Osteoblast (primary cell): ENCODE measurements around the gene RTCA. TPM values are rescaled to one million over a fixed set of nuclear protein-coding genes. Genes with fewer than 3 reads are reported as not detected.

Source experiments
- DNase-seq: peaks from one replicate; pipeline ENCODE4 v3.0.0; 2011; ENCODE audit warnings: low spot score, mixed read lengths; ENCODE audit not compliant: insufficient read length; ENCODE audit errors: missing footprints
- H2AFZ ChIP-seq: 2 replicates; pipeline ENCODE4 v1.6.0; 2011; ENCODE audit warnings: mild to moderate bottlenecking, low read length
- H3K27ac ChIP-seq: 2 replicates; pipeline ENCODE4 v1.5.1; 2011; ENCODE audit warnings: mild to moderate bottlenecking, low read depth, low read length, moderate library complexity
- H3K27me3 ChIP-seq: 2 replicates; pipeline ENCODE4 v1.6.0; 2012; ENCODE audit warnings: mild to moderate bottlenecking, control low read depth, inconsistent platforms, low read length, moderate library complexity; ENCODE audit not compliant: insufficient read depth
- H3K36me3 ChIP-seq: 2 replicates; pipeline ENCODE4 v1.5.1; 2011; ENCODE audit warnings: mild to moderate bottlenecking, low read length, control low read depth, moderate library complexity; ENCODE audit not compliant: insufficient read depth
- H3K4me1 ChIP-seq: 2 replicates; pipeline ENCODE4 v1.5.1; 2011; ENCODE audit warnings: mild to moderate bottlenecking, low read length, control low read depth, moderate library complexity; ENCODE audit not compliant: insufficient read depth
- H3K4me2 ChIP-seq: 2 replicates; pipeline ENCODE4 v1.6.0; 2011; ENCODE audit warnings: mild to moderate bottlenecking, low read length; ENCODE audit not compliant: insufficient read depth
- H3K4me3 ChIP-seq: fragments of 200-600 bp; sonication (generic); 3 replicates; pipeline ENCODE4 v1.5.1; 2012; ENCODE audit warnings: mild to moderate bottlenecking, low read length, inconsistent platforms; ENCODE audit not compliant: insufficient read depth
- H3K79me2 ChIP-seq: 2 replicates; pipeline ENCODE4 v1.6.0; 2012; ENCODE audit warnings: mild to moderate bottlenecking, low read length, control low read depth, inconsistent platforms; ENCODE audit not compliant: insufficient read depth
- H3K9me3 ChIP-seq: 2 replicates; pipeline ENCODE4 v1.5.1; 2011; ENCODE audit warnings: low read depth, low read length, control low read depth
- H4K20me1 ChIP-seq: 2 replicates; pipeline ENCODE4 v1.6.0; 2012; ENCODE audit warnings: mild to moderate bottlenecking, low read length, control low read depth; ENCODE audit not compliant: insufficient read depth
- total RNA-seq: library from RNA; depleted of rRNA; stranded (reverse); fragments of >200 nt; gene quantifications from 2 replicates; pipeline ENCODE4 v1.2.3, GENCODE V29; 2012
- TF ChIP-seq, protein P1 (sequence below): IDR thresholded peaks from 2 replicates; pipeline ENCODE4 v1.5.1; 2011; ENCODE audit warnings: mild to moderate bottlenecking, low read depth, low read length, moderate library complexity; ENCODE audit errors: extremely low read depth

The RTCA gene
- total RNA-seq, 1 donor: 38.7 TPM

DNA sequence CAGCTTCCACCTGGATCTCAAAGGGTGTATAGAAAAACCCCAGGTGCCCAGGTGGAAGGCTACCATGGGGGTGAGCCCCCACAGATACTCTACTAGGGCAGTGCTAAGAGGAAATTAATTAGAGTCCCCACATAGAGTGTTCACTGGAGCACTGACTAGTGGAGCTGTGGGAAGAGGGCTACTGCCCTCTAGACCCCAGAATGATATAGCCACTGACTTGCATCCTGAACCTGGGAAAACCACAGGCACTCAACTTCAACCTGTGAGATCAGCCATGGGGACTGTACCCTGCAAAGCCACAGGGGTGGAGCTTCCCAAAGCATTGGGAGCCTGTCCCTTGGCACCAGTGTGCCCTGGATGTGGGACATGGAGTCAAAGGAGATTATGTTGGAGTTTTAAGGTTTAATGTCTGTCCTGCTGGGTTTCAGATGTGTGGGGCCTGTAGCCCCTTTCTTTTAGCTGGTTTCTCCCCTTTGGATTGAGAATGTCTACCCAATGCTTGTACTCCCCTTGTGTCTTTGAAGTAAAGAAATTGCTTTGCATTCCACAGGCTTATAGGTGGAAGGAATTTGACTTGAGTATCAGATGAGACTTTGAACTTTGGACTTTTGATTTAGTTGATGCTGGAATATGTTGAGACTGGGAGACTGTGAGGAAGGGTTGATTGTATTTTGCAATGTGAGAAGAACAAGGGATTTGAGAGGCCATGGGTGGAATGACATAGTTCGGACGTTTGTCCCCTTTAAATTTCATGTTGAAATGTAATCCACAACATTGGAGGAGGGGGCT lies 54.5 kb downstream of the RTCA start:
- no peaks in the 10 kb centered on the region for H3K27me3 ChIP-seq
- H3K4me1 ChIP-seq: no peaks in the 10 kb centered on the region
- H3K27ac ChIP-seq: no peak overlapping the region
- no peaks in the 10 kb centered on the region for H4K20me1 ChIP-seq
- no peak overlapping the region for H3K4me2 ChIP-seq
- H3K4me3 ChIP-seq: no peak overlapping the region
- peaks cover 13% of the 10 kb centered on the region for H3K9me3 ChIP-seq
- H2AFZ ChIP-seq: no peak overlapping the region
- no peak for DNase-seq
- H3K36me3 ChIP-seq: no peaks in the 10 kb centered on the region
- H3K79me2 ChIP-seq: no peaks in the 10 kb centered on the region
- TF ChIP-seq, protein P1, sequence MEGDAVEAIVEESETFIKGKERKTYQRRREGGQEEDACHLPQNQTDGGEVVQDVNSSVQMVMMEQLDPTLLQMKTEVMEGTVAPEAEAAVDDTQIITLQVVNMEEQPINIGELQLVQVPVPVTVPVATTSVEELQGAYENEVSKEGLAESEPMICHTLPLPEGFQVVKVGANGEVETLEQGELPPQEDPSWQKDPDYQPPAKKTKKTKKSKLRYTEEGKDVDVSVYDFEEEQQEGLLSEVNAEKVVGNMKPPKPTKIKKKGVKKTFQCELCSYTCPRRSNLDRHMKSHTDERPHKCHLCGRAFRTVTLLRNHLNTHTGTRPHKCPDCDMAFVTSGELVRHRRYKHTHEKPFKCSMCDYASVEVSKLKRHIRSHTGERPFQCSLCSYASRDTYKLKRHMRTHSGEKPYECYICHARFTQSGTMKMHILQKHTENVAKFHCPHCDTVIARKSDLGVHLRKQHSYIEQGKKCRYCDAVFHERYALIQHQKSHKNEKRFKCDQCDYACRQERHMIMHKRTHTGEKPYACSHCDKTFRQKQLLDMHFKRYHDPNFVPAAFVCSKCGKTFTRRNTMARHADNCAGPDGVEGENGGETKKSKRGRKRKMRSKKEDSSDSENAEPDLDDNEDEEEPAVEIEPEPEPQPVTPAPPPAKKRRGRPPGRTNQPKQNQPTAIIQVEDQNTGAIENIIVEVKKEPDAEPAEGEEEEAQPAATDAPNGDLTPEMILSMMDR: no peak

DNA sequence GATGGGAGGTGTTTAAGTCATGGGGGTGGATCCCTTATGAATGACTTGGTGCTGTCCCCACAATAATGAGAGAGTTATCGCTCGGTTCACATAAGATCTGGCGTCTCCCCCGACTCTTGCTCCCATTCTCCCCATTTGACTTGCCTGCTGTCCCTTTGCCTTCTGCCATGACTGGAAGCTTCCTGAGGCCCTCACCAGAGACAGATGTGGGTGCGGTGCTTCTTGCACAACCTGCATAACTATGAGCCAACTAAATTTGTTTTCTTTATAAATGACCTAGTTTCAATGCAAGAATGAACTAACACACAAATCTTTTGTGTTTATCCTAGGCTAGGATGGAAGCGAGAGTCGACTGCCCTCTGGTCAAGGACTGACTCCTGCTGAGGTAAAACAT lies 55.1 kb downstream of the RTCA start:
- no peaks in the 10 kb centered on the region for H3K27me3 ChIP-seq
- TF ChIP-seq, protein P1: no peak
- no peak for DNase-seq
- no peak overlapping the region for H3K27ac ChIP-seq
- H3K79me2 ChIP-seq: no peaks in the 10 kb centered on the region
- no peak overlapping the region for H2AFZ ChIP-seq
- no peak overlapping the region for H3K4me3 ChIP-seq
- H3K4me1 ChIP-seq: no peaks in the 10 kb centered on the region
- H3K4me2 ChIP-seq: no peak overlapping the region
- no peaks in the 10 kb centered on the region for H3K36me3 ChIP-seq
- peaks cover 8% of the 10 kb centered on the region for H3K9me3 ChIP-seq
- no peaks in the 10 kb centered on the region for H4K20me1 ChIP-seq

DNA sequence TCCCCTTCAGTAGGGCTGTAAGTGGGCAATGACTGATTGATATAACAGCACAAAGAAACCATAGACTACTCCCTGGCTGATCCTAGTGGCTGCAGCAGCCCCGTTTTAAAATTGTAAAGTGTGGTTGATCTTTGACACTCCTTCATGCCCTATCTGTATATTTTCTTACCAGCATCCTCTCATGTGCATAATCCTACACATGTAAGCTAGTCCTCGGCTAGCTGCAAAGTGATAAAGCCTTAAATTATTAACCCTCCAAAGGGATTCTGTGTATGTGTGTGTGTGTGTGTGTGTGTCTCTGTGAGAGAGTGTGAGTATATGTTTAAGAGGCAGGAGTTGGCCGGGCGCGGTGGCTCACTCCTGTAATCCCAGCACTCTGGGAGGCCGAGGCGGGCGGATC lies 55.5 kb downstream of the RTCA start:
- H3K36me3 ChIP-seq: no peaks in the 10 kb centered on the region
- H2AFZ ChIP-seq: no peak overlapping the region
- no peak overlapping the region for H3K4me3 ChIP-seq
- TF ChIP-seq, protein P1: no peak
- no peaks in the 10 kb centered on the region for H4K20me1 ChIP-seq
- no peaks in the 10 kb centered on the region for H3K79me2 ChIP-seq
- no peak overlapping the region for H3K27ac ChIP-seq
- no peak overlapping the region for H3K4me2 ChIP-seq
- H3K4me1 ChIP-seq: no peaks in the 10 kb centered on the region
- no peak for DNase-seq
- peaks cover 1% of the 10 kb centered on the region for H3K27me3 ChIP-seq
- peaks cover 7% of the 10 kb centered on the region for H3K9me3 ChIP-seq

DNA sequence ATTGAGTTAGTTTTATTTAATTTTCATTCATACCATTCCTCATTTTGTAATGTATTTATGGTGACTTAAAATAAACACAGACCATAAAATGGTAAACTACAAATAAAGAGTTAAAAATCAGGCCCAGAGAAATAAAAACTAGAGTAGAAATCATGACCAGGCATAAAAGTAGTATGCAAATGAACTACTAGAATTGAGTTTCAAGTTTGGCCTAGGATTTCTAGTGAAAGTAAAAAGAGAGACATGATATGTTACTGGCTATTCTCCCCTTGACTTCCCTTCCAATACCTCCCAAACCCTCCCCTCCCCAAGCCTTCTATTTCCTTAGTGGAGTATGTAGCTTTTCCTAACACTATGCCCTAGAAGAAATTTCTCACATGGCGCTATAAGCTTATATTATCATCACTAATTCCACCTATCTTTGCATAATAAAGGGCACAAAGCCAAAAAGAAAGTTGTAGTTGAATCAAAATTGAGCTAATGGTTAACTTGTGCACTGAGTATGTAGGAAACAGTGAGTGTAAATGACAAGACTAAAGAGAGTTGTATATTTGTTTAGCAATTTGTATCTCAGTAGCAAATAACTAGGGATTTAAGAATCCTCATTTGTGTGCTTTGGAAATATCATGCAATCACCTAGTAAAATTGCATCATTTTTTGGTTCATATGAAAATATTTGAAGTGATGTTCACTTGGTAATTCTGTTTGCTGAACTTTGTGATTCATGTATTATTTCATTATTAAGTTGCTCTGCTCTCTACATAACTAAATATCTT lies 56.6 kb downstream of the RTCA start:
- H4K20me1 ChIP-seq: no peaks in the 10 kb centered on the region
- H3K36me3 ChIP-seq: no peaks in the 10 kb centered on the region
- DNase-seq: peak; percentile 70
- H3K4me1 ChIP-seq: no peaks in the 10 kb centered on the region
- no peak overlapping the region for H3K27ac ChIP-seq
- H2AFZ ChIP-seq: no peak overlapping the region
- H3K27me3 ChIP-seq: peaks cover 5% of the 10 kb centered on the region
- TF ChIP-seq, protein P1: no peak
- no peak overlapping the region for H3K4me3 ChIP-seq
- no peaks in the 10 kb centered on the region for H3K79me2 ChIP-seq
- no peak overlapping the region for H3K4me2 ChIP-seq
- peaks cover 7% of the 10 kb centered on the region for H3K9me3 ChIP-seq
